ENCODE measurements around the gene HTRA2.
A peak's percentile ranks its signal among the peaks of the same experiment; 100 is the strongest.

The HTRA2 gene

GRCh38 chr2:74576211-74576862 is 46.6 kb downstream of the HTRA2 start:
- H3K4me1 ChIP-seq: peaks cover 0 to 8% (median 0%) of the 10 kb centered on the region in 4 donors
- peak overlapping the region; percentile 32 to 34 for H3K27ac ChIP-seq
- TF ChIP-seq CTCF (IDR thresholded peaks at IDR 0.05): no peak
- H3K36me3 ChIP-seq: no peaks in the 10 kb centered on the region
- intact Hi-C loops (cut with DNase I; ENCODE audit: low total_unique reads): no loop called here
- H3K9me3 ChIP-seq: no peaks in the 10 kb centered on the region
- no peak for DNase-seq
- H3K27me3 ChIP-seq: no peaks in the 10 kb centered on the region
- H3K4me3 ChIP-seq: no peak overlapping the region

- Histone ChIP-seq H3K9me3 (no peaks in the 10 kb centered on the region), H3K4me1 (peaks cover 0 to 8% (median 0%) of the 10 kb centered on the region in 4 donors), H3K36me3 (no peaks in the 10 kb centered on the region), H3K27ac (peak overlapping the region; percentile 32 to 34), H3K4me3 (no peak overlapping the region), H3K27me3 (no peaks in the 10 kb centered on the region)
- peak; percentile 72 for DNase-seq
- TF ChIP-seq CTCF (IDR thresholded peaks at IDR 0.05): no peak
- intact Hi-C loops (cut with DNase I; ENCODE audit: low total_unique reads): no loop called here
Measured at GRCh38 chr2:74576863-74577229, 47.1 kb downstream of the HTRA2 start.

GRCh38 chr2:74577448-74577847 is 47.7 kb downstream of the HTRA2 start:
- H3K9me3 ChIP-seq: no peaks in the 10 kb centered on the region
- H3K4me3 ChIP-seq: no peak overlapping the region
- H3K36me3 ChIP-seq: no peaks in the 10 kb centered on the region
- intact Hi-C loops (cut with DNase I; ENCODE audit: low total_unique reads): no loop called here
- peaks cover 0 to 8% (median 0%) of the 10 kb centered on the region in 4 donors for H3K4me1 ChIP-seq
- no peak for TF ChIP-seq CTCF (IDR thresholded peaks at IDR 0.05)
- no peaks in the 10 kb centered on the region for H3K27me3 ChIP-seq
- no peak for DNase-seq
- peak overlapping the region in 1 of 2 donors; percentile 5 for H3K27ac ChIP-seq

GRCh38 chr2:74578408-74578807 is 48.7 kb downstream of the HTRA2 start:
- no peak overlapping the region for H3K27ac ChIP-seq
- no peak for DNase-seq
- TF ChIP-seq CTCF (IDR thresholded peaks at IDR 0.05): no peak

GRCh38 chr2:74581463-74581862 is 51.7 kb downstream of the HTRA2 start:
- H3K27me3 ChIP-seq: no peaks in the 10 kb centered on the region
- no peak overlapping the region for H3K4me3 ChIP-seq
- no peak overlapping the region for H3K27ac ChIP-seq
- no peak for TF ChIP-seq CTCF (IDR thresholded peaks at IDR 0.05)
- intact Hi-C loops (cut with DNase I; ENCODE audit: low total_unique reads): no loop called here
- no peak for DNase-seq
- H3K9me3 ChIP-seq: no peaks in the 10 kb centered on the region
- peaks cover 0 to 13% (median 7%) of the 10 kb centered on the region in 4 donors for H3K4me1 ChIP-seq
- H3K36me3 ChIP-seq: no peaks in the 10 kb centered on the region

More at GRCh38 chr2:74578408-74578807, 48.7 kb downstream of the HTRA2 start:
- Histone ChIP-seq H3K27me3 (no peaks in the 10 kb centered on the region), H3K36me3 (no peaks in the 10 kb centered on the region), H3K4me3 (no peak overlapping the region), H3K4me1 (peaks cover 0 to 8% (median 3%) of the 10 kb centered on the region in 4 donors), H3K9me3 (no peaks in the 10 kb centered on the region)
- intact Hi-C loops (cut with DNase I; ENCODE audit: low total_unique reads): no loop called here

All from tibial artery (tissue), 4 donors.